Mesendoderm (in vitro differentiated cells): ENCODE measurements around the gene SP110.

ENCODE experiments used
- DNase-seq: peaks from one replicate; pipeline ENCODE4 v3.0.0; 2013
- H2AK5ac ChIP-seq: 2 replicates; pipeline ENCODE4 v1.6.1; 2013; ENCODE audit warnings: low read length, inconsistent platforms
- H2BK120ac ChIP-seq: 2 replicates; pipeline ENCODE4 v1.6.1; 2013; ENCODE audit warnings: low read depth, mild to moderate bottlenecking, low read length, moderate library complexity, mixed read lengths
- H2BK15ac ChIP-seq: replicated peaks from 2 replicates; pipeline ENCODE4 v1.6.1; 2013; ENCODE audit warnings: low read depth, mild to moderate bottlenecking, moderate library complexity
- H2BK5ac ChIP-seq: 2 replicates; pipeline ENCODE4 v1.6.1; 2013; ENCODE audit warnings: low read length, inconsistent platforms
- H3K18ac ChIP-seq: 2 replicates; pipeline ENCODE4 v1.6.1; 2013; ENCODE audit warnings: mild to moderate bottlenecking, low read length, mixed read lengths
- H3K23ac ChIP-seq: one replicate; pipeline ENCODE4 v1.6.1; 2013; ENCODE audit warnings: low read length
- H3K27ac ChIP-seq: 2 replicates; pipeline ENCODE4 v1.5.1; 2013; ENCODE audit warnings: low read depth, mild to moderate bottlenecking, inconsistent platforms, low read length, moderate library complexity
- H3K27me3 ChIP-seq: 2 replicates; pipeline ENCODE4 v1.6.1; 2013; ENCODE audit warnings: low read length, control low read depth, mild to moderate bottlenecking, inconsistent platforms; ENCODE audit not compliant: insufficient read depth, poor library complexity
- H3K36me3 ChIP-seq: 2 replicates; pipeline ENCODE4 v1.6.1; 2013; ENCODE audit warnings: low read length, inconsistent platforms; ENCODE audit not compliant: control insufficient read depth, insufficient read depth
- H3K4ac ChIP-seq: one replicate; pipeline ENCODE4 v1.6.1; 2013; ENCODE audit warnings: low read depth, mild to moderate bottlenecking, low read length, moderate library complexity
- H3K4me1 ChIP-seq: 2 replicates; pipeline ENCODE4 v1.6.1; 2013; ENCODE audit warnings: low read depth, low read length, inconsistent platforms; ENCODE audit not compliant: control insufficient read depth
- H3K4me2 ChIP-seq: 2 replicates; pipeline ENCODE4 v1.6.1; 2013; ENCODE audit warnings: low read length
- H3K4me3 ChIP-seq: 2 replicates; pipeline ENCODE4 v1.5.1; 2013; ENCODE audit warnings: mild to moderate bottlenecking, low read length
- H3K56ac ChIP-seq: one replicate; pipeline ENCODE4 v1.6.1; 2013; ENCODE audit warnings: low read length
- H3K79me1 ChIP-seq: 2 replicates; pipeline ENCODE4 v1.6.1; 2013; ENCODE audit warnings: low read length, inconsistent platforms
- H3K79me2 ChIP-seq: 2 replicates; pipeline ENCODE4 v1.6.1; 2013; ENCODE audit warnings: mild to moderate bottlenecking, low read length; ENCODE audit not compliant: control insufficient read depth, insufficient read depth
- H3K9ac ChIP-seq: 2 replicates; pipeline ENCODE4 v1.6.1; 2013; ENCODE audit warnings: low read length, inconsistent platforms
- H4K5ac ChIP-seq: one replicate; pipeline ENCODE4 v1.6.1; 2013; ENCODE audit warnings: low read length
- H4K8ac ChIP-seq: one replicate; pipeline ENCODE4 v1.6.1; 2013; ENCODE audit warnings: low read depth, mild to moderate bottlenecking, control low read depth, low read length, moderate library complexity
- WGBS: extraction: QIAGEN DNeasy Blood & Tissue Kit; methylation state at CpG from one replicate; pipeline ENCODE4 v1.1.7; 2013; ENCODE audit warnings: low lambda C conversion rate, missing lambda C conversion rate; ENCODE audit not compliant: insufficient coverage; ENCODE audit errors: extremely low coverage; 5-methylcytosine and 5-hydroxymethylcytosine counted together

SP110 gene

DNA sequence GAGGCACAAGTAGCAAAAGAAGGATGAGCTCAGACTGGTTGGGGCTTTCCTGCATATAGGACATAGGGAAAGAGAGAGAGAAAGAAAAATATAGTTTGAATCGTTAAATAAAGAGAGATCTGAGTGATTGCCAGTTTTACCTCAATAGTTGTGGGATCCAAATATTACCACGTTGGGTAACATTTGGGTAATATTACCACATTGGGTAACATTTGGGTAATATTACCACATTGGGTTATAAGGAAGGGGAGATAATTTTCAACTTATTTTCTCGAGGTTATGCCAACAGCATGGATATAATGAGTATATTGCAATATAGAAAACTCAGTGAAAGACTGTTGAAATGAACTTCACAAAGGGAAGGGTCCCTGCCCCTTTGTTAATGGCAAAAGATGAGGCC is 26.4 kb upstream of the SP110 start:
- H3K4ac ChIP-seq, result no peak overlapping the region
- no peak overlapping the region for H3K4me3 ChIP-seq
- no peaks in the 10 kb centered on the region for H3K79me2 ChIP-seq
- no CpG with 5 or more reads among the region's 3 CpGs for WGBS
- no peaks in the 10 kb centered on the region for H3K36me3 ChIP-seq
- no peak overlapping the region for H4K5ac ChIP-seq
- no peak overlapping the region for H3K18ac ChIP-seq
- no peak overlapping the region for H4K8ac ChIP-seq
- H3K27me3 ChIP-seq, result no peaks in the 10 kb centered on the region
- no peaks in the 10 kb centered on the region for H3K4me1 ChIP-seq
- no peak overlapping the region for H3K27ac ChIP-seq
- no peak overlapping the region for H2BK5ac ChIP-seq
- H2BK120ac ChIP-seq, result no peak overlapping the region
- no peak overlapping the region for H3K4me2 ChIP-seq
- H3K23ac ChIP-seq, result no peak overlapping the region
- no peak overlapping the region for H3K56ac ChIP-seq
- H2AK5ac ChIP-seq, result no peak overlapping the region
- H2BK15ac ChIP-seq, result no peak overlapping the region
- DNase-seq, result no peak
- no peaks in the 10 kb centered on the region for H3K79me1 ChIP-seq
- H3K9ac ChIP-seq, result no peak overlapping the region

- Histone ChIP-seq H3K36me3 (no peaks in the 10 kb centered on the region), H2BK120ac (no peak overlapping the region), H3K4me1 (no peaks in the 10 kb centered on the region), H3K18ac (no peak overlapping the region), H3K4me3 (no peak overlapping the region), H4K8ac (no peak overlapping the region), H3K4me2 (no peak overlapping the region), H3K27ac (no peak overlapping the region), H3K79me1 (no peaks in the 10 kb centered on the region), H3K23ac (no peak overlapping the region), H3K27me3 (no peaks in the 10 kb centered on the region), H3K4ac (no peak overlapping the region), H2BK15ac (no peak overlapping the region), H2BK5ac (no peak overlapping the region), H3K79me2 (no peaks in the 10 kb centered on the region), H4K5ac (no peak overlapping the region), H2AK5ac (no peak overlapping the region), H3K9ac (no peak overlapping the region), H3K56ac (no peak overlapping the region)
- no peak for DNase-seq
- WGBS, result no CpG with 5 or more reads among the region's 2 CpGs
Observed at GRCh38 chr2:230244211-230244610, 24.4 kb upstream of the SP110 start.

GRCh38 chr2:230234845-230235244 is 15.1 kb upstream of the SP110 start:
- no peaks in the 10 kb centered on the region for H3K27me3 ChIP-seq
- no peak overlapping the region for H4K5ac ChIP-seq
- no peak overlapping the region for H2BK5ac ChIP-seq
- H3K4me2 ChIP-seq, result no peak overlapping the region
- no CpG with 5 or more reads among the region's 3 CpGs for WGBS
- no peak overlapping the region for H3K9ac ChIP-seq
- H3K27ac ChIP-seq, result no peak overlapping the region
- no peak overlapping the region for H3K56ac ChIP-seq
- H3K23ac ChIP-seq, result no peak overlapping the region
- H3K4ac ChIP-seq, result no peak overlapping the region
- H3K4me1 ChIP-seq, result no peaks in the 10 kb centered on the region
- no peak overlapping the region for H2BK120ac ChIP-seq
- no peaks in the 10 kb centered on the region for H3K36me3 ChIP-seq
- no peak overlapping the region for H2AK5ac ChIP-seq
- H3K4me3 ChIP-seq, result no peak overlapping the region
- H2BK15ac ChIP-seq, result no peak overlapping the region
- DNase-seq, result no peak
- no peak overlapping the region for H3K18ac ChIP-seq
- no peaks in the 10 kb centered on the region for H3K79me1 ChIP-seq
- H4K8ac ChIP-seq, result no peak overlapping the region
- no peaks in the 10 kb centered on the region for H3K79me2 ChIP-seq

GRCh38 chr2:230234122-230234722 is 14.4 kb upstream of the SP110 start:
- Histone ChIP-seq H4K8ac (no peak overlapping the region), H3K23ac (no peak overlapping the region), H3K4me3 (no peak overlapping the region), H2AK5ac (no peak overlapping the region), H3K18ac (no peak overlapping the region), H3K56ac (no peak overlapping the region), H2BK15ac (no peak overlapping the region), H3K4me2 (no peak overlapping the region), H3K79me2 (no peaks in the 10 kb centered on the region), H3K36me3 (no peaks in the 10 kb centered on the region), H3K9ac (no peak overlapping the region), H3K4ac (no peak overlapping the region), H4K5ac (no peak overlapping the region), H3K79me1 (no peaks in the 10 kb centered on the region), H3K27me3 (no peaks in the 10 kb centered on the region), H2BK120ac (no peak overlapping the region), H3K4me1 (no peaks in the 10 kb centered on the region), H2BK5ac (no peak overlapping the region), H3K27ac (no peak overlapping the region)
- DNase-seq, result no peak
- WGBS, result no CpG with 5 or more reads among the region's 3 CpGs

DNA sequence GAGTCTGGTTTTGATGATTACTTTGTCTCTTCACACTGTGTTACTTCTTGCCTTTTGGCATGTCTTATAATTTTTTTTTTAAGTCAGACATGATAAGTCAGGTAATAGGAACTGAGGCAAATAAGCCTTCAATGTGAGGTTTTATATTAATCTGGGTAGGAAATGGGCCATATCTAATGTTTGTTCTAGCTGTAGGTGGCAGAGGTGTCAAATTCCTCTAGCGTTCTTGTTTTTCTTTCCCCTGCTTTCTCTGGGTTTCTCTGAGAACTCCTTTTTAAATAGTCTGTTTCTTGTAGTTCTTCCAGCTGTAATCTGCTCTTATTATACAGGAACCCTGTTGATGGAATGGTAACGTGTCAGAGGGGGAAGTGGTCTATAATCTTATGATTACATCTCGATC is 11.5 kb upstream of the SP110 start:
- Histone ChIP-seq H3K9ac (no peak overlapping the region), H2BK15ac (no peak overlapping the region)
- no CpG with 5 or more reads among the region's 3 CpGs for WGBS

GRCh38 chr2:230230496-230231200 is 10.9 kb upstream of the SP110 start:
- H2BK120ac ChIP-seq, result no peak overlapping the region
- no peak for DNase-seq
- H3K4me2 ChIP-seq, result no peak overlapping the region
- H3K4ac ChIP-seq, result no peak overlapping the region
- H2BK5ac ChIP-seq, result no peak overlapping the region
- no peak overlapping the region for H3K18ac ChIP-seq
- no peaks in the 10 kb centered on the region for H3K79me2 ChIP-seq
- no peak overlapping the region for H3K9ac ChIP-seq
- no peaks in the 10 kb centered on the region for H3K36me3 ChIP-seq
- no CpG with 5 or more reads among the region's 2 CpGs for WGBS
- H3K4me1 ChIP-seq, result no peaks in the 10 kb centered on the region
- no peaks in the 10 kb centered on the region for H3K79me1 ChIP-seq
- no peak overlapping the region for H2AK5ac ChIP-seq
- H4K8ac ChIP-seq, result no peak overlapping the region
- H3K27ac ChIP-seq, result no peak overlapping the region
- H2BK15ac ChIP-seq, result no peak overlapping the region
- no peaks in the 10 kb centered on the region for H3K27me3 ChIP-seq
- no peak overlapping the region for H3K56ac ChIP-seq
- H3K23ac ChIP-seq, result no peak overlapping the region
- no peak overlapping the region for H4K5ac ChIP-seq
- no peak overlapping the region for H3K4me3 ChIP-seq

More for the DNA sequence above, 11.5 kb upstream of the SP110 start:
- no peak overlapping the region for H3K4me3 ChIP-seq
- no peak overlapping the region for H3K27ac ChIP-seq
- no peak overlapping the region for H2BK120ac ChIP-seq
- H3K4me2 ChIP-seq, result no peak overlapping the region
- no peaks in the 10 kb centered on the region for H3K79me1 ChIP-seq
- H4K5ac ChIP-seq, result no peak overlapping the region
- no peak overlapping the region for H4K8ac ChIP-seq
- H2AK5ac ChIP-seq, result no peak overlapping the region
- H3K36me3 ChIP-seq, result no peaks in the 10 kb centered on the region
- no peaks in the 10 kb centered on the region for H3K27me3 ChIP-seq
- H3K56ac ChIP-seq, result no peak overlapping the region
- H3K18ac ChIP-seq, result no peak overlapping the region
- no peak overlapping the region for H2BK5ac ChIP-seq
- no peak overlapping the region for H3K23ac ChIP-seq
- peak; percentile 19 for DNase-seq
- no peak overlapping the region for H3K4ac ChIP-seq
- H3K79me2 ChIP-seq, result no peaks in the 10 kb centered on the region
- H3K4me1 ChIP-seq, result no peaks in the 10 kb centered on the region
